ENCODE data around the gene KIAA1958.

- TF ChIP-seq CTCF (IDR thresholded peaks at IDR 0.05) (no peak), POLR2A (IDR thresholded peaks at IDR 0.05) (no peak)
Observed at GRCh38 chr9:112502175-112502946, 15.7 kb downstream of the KIAA1958 start.
